Ureter (tissue), 1 donor: ENCODE measurements around the gene C16orf86. TPM values are rescaled to one million over a fixed set of nuclear protein-coding genes. Genes with fewer than 3 reads are reported as not detected.
"Not testable (repeated sequence)": the region's sequence is repeated elsewhere in the genome, so short reads cannot be mapped to it uniquely, and the experiment has no call there.

ENCODE experiments used
- DNase-seq: peaks from one replicate; pipeline ENCODE4 v3.0.0-alpha.2; 2020; ENCODE audit warnings: low spot score
- total RNA-seq: library from RNA; stranded (reverse); gene quantifications from one replicate; pipeline ENCODE4 v1.2.4, GENCODE V29; 2023
- donor health status: DM: yes; HTN: yes; CAD: no.

Gene C16orf86
- total RNA-seq, 1 donor from 2014 or later = 2.7 TPM

- not testable (repeated sequence) for DNase-seq
Measured at GRCh38 chr16:67693517-67694285, 27.1 kb downstream of the C16orf86 start.

GRCh38 chr16:67694611-67695010 is 28.0 kb downstream of the C16orf86 start:
- DNase-seq = no peak

GRCh38 chr16:67697422-67698185 is 31.0 kb downstream of the C16orf86 start:
- no peak for DNase-seq

- DNase-seq = no peak
Measured at GRCh38 chr16:67699265-67699664, 32.7 kb downstream of the C16orf86 start.

GRCh38 chr16:67701420-67701819 is 34.8 kb downstream of the C16orf86 start:
- DNase-seq = no peak

DNA sequence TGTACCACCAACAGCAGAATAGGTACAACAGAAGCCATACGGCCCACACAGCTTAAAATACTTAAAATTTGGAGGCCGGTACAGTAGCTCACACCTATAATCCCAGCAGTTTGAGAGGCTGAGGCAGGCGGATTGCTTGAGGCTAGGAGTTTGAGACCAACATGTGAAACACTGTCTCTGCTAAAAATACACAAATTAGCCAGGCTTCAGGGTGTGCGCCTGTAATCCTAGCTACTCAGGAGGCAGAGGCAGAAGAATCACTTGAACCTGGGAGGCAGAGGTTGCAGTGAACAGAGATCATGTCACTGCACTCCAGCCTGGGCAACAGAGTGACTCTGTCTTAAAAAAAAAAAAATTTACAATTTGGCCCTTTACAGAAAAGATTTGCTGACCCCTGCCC is 35.5 kb downstream of the C16orf86 start:
- DNase-seq = no peak

DNA sequence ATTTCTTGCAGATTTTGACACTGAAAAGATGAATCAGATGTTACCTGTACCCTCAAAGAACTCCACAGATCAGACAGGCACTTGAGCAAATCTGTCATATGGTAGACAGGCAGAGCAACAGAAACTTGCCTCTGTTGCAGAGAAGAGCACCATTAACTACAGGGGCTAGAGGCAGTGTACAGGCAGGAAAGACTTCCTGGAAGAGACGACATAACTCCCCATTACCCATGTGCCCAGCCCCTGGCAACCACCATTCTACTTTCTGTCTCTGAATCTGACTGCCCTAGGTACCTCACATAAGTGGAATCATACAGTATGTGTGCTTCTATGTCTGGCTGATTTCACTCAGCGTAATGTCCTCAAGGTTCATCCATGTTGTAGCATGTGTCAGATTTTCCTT is 37.0 kb downstream of the C16orf86 start:
- no peak for DNase-seq

DNA sequence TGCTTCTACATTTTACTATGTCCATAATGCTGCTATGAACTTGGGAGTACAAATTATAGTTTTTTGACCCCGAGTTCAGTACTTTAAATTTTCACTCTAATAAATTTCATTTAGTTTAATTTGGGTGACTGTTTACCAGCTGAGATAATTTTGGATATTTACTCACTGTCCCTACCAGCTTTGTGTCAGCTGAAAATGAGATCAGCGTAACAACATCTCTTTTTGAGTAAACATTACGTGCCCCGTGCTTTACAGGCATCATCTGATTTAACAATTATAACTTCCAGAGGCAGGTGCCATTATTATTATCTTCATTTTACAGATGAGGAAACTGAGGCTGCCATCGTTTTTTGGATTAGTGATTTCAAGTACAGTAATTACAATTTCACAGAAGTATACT is 37.5 kb downstream of the C16orf86 start:
- DNase-seq = no peak

- no peak for DNase-seq
Measured at GRCh38 chr16:67707210-67707609, 40.6 kb downstream of the C16orf86 start.

DNA sequence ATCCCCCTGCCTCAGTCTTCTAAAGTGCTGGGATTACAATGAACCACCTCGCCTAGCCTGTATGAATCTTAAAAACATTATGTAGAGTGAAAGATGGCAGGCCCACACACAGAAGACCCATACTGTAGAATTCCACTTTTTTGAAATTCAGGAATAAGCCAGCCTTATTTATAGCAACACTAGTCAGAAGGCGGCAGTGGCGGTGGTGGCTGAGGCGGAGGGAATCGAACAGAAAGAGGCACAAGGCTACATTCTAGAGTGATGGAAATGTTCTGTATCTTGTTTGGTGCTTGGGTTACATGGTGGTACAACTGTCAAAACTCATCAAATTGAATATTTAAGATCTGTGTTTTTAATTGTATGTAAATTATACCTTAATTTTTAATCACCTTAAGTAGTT is 41.2 kb downstream of the C16orf86 start:
- DNase-seq = no peak

- no peak for DNase-seq
Measured at GRCh38 chr16:67708368-67708771, 41.8 kb downstream of the C16orf86 start.

- no peak for DNase-seq
Measured at GRCh38 chr16:67709050-67709449, 42.4 kb downstream of the C16orf86 start.

DNA sequence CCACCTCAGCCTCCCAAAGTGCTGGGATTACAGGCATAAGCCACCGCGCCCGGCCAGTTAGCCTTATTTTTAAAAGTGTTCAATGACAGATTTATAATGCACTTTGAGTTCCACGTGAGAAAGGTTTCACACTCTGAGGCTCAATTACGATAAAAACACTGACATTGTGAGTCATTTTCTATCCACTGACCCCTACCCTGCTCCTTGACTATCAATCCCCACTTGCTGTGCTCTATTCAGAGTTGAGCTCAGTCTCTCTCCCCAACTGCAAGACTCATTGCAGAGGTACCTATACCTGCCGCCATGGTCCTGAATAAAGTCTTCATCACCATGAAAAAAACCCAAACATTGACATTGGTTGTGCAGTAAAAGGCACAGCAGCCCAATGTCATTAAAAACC is 44.0 kb downstream of the C16orf86 start:
- DNase-seq = no peak

DNA sequence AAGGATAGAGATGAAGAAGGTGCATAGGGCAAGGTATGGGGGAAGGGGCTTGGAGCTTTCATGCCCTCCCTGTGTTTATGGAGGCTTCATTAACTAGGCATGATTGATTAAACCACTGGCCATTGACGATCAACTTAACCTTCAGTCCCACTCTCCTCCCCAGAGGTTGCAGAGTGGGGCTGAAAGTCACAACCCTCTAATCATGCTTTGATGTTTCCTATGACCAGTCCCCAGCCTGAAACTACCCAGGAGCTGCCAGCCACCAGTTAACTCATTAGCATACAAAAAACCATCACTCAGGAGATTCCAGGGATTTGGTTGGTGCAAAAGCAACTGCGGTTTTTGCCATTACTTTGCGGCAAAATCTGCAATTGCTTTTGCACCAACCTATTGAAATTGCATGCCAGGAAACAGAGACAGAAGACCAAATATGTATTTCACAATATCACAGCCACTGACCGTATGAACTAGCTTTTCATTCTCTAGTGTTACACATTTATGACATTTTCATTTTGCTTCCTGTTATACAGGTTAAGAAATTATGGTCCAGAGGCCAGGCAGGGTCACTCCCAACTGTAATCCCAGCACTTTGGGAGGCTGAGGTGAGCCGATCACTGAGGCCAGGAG is 47.1 kb downstream of the C16orf86 start:
- no peak for DNase-seq

DNA sequence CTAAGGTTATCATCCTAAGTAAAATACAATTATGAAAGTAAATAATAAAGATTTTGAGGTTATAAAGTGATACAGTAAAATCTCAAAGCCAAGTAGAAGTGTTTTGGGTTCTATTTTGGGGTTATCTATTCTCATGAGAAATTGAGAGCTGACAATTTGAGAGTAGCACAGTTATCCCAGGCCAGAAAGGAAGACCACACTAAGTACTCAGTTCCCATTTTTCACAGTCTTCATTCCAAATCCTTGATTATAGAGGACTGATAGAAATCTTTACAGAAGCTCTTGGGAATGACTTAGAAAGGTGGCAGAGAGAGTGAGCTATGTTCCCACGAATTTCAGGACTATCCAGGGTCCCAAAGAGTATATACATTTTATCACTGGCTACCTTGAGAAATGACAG is 47.9 kb downstream of the C16orf86 start:
- DNase-seq = no peak

GRCh38 chr16:67716097-67716496 is 49.5 kb downstream of the C16orf86 start:
- no peak for DNase-seq

Other genes with a start within 250 kb of the C16orf86 start
- 5.6 TPM for gene HSD11B2, start 235.7 kb upstream of the C16orf86 start, total RNA-seq
- gene ATP6V0D1, start 185.7 kb upstream of the C16orf86 start, total RNA-seq = 89.2 TPM
- not detected for gene AGRP, start 183.3 kb upstream of the C16orf86 start, total RNA-seq
- 57.6 TPM for gene RIPOR1, start 138.0 kb upstream of the C16orf86 start, total RNA-seq
- gene CTCF, start 104.3 kb upstream of the C16orf86 start, total RNA-seq = 54.6 TPM
- gene CARMIL2, start 21.7 kb upstream of the C16orf86 start, total RNA-seq = 5.7 TPM
- 14.3 TPM for gene ACD, start 6.6 kb upstream of the C16orf86 start, total RNA-seq
- 1.6 TPM for gene PARD6A, start 5.9 kb upstream of the C16orf86 start, total RNA-seq
- 18.0 TPM for gene ENKD1, start 64 bp upstream of the C16orf86 start, total RNA-seq
- 36.5 TPM for gene GFOD2, start 52.5 kb downstream of the C16orf86 start, total RNA-seq
- 25.3 TPM for gene RANBP10, start 139.7 kb downstream of the C16orf86 start, total RNA-seq
- gene TSNAXIP1, start 140.1 kb downstream of the C16orf86 start, total RNA-seq = 2.5 TPM
- 22.8 TPM for gene THAP11, start 175.5 kb downstream of the C16orf86 start, total RNA-seq
- 85.2 TPM for gene NUTF2, start 180.1 kb downstream of the C16orf86 start, total RNA-seq
- 50.9 TPM for gene CENPT, start 180.9 kb downstream of the C16orf86 start, total RNA-seq
- 64.9 TPM for gene EDC4, start 206.2 kb downstream of the C16orf86 start, total RNA-seq
- not detected for gene NRN1L, start 218.1 kb downstream of the C16orf86 start, total RNA-seq
- 31.2 TPM for gene PSKH1, start 226.4 kb downstream of the C16orf86 start, total RNA-seq